PFSK-1 (cell line): ENCODE results near the gene CCL26.

Experiments
- FOXP2 ChIP-seq: optimal IDR thresholded peaks from 2 replicates; pipeline ENCODE3; 2011; ENCODE audit warnings: borderline replicate concordance, control low read depth, inconsistent platforms; ENCODE audit not compliant: insufficient read depth; ENCODE audit errors: extremely low read length, extremely low read depth
- POLR2AphosphoS5 ChIP-seq: IDR thresholded peaks from 2 replicates; pipeline ENCODE4 v1.6.1; 2012; ENCODE audit warnings: low read depth, mild to moderate bottlenecking, control low read depth, low read length, moderate library complexity
- SIN3A ChIP-seq: IDR thresholded peaks from 2 replicates; pipeline ENCODE4 v1.6.1; 2012; ENCODE audit warnings: mild to moderate bottlenecking, low read length, moderate library complexity, borderline replicate concordance; ENCODE audit not compliant: insufficient read depth
- TAF1 ChIP-seq: IDR thresholded peaks from 2 replicates; pipeline ENCODE4 v1.6.1; 2012; ENCODE audit warnings: low read length, control low read depth, borderline replicate concordance; ENCODE audit not compliant: insufficient read depth
- TF ChIP-seq, protein P1 (sequence below), 2 experiments: IDR thresholded peaks; 2 replicates each; pipeline versions ENCODE4 v1.6.1 to v1.8.0; 2011 to 2012; ENCODE audit warnings: low read depth in 2 of 2, low read length in 2 of 2, control low read depth in 1 of 2, inconsistent platforms in 1 of 2, mild to moderate bottlenecking in 1 of 2, moderate library complexity in 1 of 2; ENCODE audit not compliant: insufficient read depth in 1 of 2

The CCL26 gene

DNA sequence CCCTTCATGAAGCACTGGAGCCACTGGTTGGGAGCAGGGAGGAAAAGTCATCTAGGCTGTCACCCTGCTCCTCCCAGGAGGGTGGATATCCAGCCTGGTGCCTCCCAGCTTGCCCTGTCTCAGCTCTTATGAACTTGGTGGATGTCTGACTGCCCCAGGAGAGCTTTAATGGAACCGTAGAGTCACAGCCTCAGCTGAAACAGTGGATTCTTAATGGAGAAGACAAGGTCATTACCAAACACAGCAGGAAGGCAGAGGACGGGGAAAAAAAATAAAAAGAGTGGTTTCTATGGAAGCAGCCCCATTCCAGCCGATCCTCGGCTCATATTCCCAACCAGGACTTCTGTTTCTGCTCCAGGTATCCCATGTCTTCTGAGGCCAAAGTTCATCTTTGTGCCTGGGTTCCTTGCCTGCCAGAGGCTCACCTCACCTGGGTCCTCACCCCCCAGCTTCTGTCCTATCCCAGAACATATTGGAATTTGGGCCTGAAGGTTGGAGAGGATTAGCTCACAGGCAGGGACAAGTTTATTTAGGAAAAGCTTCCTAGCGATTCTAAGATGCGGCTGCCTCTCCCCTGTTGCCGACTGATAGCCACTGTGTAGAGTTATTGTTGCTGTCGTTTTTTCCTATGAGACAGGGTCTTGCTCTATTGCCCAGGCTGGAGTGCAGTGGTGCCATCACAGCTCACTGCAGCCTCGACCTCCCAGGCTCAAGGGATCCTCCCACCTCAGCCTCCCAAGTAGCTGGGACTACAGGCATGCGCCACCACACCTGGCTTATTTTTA lies 15.6 kb downstream of the CCL26 start:
- TF ChIP-seq POLR2AphosphoS5 = no peak
- TF ChIP-seq, protein P1, sequence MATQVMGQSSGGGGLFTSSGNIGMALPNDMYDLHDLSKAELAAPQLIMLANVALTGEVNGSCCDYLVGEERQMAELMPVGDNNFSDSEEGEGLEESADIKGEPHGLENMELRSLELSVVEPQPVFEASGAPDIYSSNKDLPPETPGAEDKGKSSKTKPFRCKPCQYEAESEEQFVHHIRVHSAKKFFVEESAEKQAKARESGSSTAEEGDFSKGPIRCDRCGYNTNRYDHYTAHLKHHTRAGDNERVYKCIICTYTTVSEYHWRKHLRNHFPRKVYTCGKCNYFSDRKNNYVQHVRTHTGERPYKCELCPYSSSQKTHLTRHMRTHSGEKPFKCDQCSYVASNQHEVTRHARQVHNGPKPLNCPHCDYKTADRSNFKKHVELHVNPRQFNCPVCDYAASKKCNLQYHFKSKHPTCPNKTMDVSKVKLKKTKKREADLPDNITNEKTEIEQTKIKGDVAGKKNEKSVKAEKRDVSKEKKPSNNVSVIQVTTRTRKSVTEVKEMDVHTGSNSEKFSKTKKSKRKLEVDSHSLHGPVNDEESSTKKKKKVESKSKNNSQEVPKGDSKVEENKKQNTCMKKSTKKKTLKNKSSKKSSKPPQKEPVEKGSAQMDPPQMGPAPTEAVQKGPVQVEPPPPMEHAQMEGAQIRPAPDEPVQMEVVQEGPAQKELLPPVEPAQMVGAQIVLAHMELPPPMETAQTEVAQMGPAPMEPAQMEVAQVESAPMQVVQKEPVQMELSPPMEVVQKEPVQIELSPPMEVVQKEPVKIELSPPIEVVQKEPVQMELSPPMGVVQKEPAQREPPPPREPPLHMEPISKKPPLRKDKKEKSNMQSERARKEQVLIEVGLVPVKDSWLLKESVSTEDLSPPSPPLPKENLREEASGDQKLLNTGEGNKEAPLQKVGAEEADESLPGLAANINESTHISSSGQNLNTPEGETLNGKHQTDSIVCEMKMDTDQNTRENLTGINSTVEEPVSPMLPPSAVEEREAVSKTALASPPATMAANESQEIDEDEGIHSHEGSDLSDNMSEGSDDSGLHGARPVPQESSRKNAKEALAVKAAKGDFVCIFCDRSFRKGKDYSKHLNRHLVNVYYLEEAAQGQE (IDR thresholded peaks at IDR 0.05; ENCODE audit: insufficient read depth in 1 of 2, low read depth in 2 of 2, low read length in 2 of 2) = no peak
- no peak for TF ChIP-seq FOXP2

DNA sequence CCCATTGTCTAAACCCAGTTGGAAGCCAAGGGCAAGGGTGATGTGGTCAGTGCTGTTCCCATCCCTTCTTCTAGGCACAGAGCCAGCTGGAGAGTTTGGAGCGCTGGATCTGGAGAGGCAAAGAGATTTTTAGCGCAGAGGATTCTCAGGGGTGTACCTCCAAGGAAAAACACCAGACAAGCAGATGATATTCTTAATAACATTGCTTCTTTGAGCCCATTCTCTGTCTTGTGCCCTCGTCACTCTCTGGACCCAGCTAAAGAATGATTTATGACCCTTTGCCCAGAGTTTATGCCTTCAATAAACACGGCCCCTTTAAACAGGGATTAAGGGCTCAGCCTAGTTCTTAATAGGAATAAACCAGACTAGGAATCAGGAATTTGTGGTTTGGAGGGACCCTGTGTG lies 28.6 kb downstream of the CCL26 start:
- no peak for TF ChIP-seq SIN3A
- TF ChIP-seq FOXP2 = no peak
- TF ChIP-seq, protein P1 (IDR thresholded peaks at IDR 0.05; ENCODE audit: insufficient read depth in 1 of 2, low read depth in 2 of 2, low read length in 2 of 2) = no peak
- TF ChIP-seq TAF1 = no peak
- TF ChIP-seq POLR2AphosphoS5 = no peak

DNA sequence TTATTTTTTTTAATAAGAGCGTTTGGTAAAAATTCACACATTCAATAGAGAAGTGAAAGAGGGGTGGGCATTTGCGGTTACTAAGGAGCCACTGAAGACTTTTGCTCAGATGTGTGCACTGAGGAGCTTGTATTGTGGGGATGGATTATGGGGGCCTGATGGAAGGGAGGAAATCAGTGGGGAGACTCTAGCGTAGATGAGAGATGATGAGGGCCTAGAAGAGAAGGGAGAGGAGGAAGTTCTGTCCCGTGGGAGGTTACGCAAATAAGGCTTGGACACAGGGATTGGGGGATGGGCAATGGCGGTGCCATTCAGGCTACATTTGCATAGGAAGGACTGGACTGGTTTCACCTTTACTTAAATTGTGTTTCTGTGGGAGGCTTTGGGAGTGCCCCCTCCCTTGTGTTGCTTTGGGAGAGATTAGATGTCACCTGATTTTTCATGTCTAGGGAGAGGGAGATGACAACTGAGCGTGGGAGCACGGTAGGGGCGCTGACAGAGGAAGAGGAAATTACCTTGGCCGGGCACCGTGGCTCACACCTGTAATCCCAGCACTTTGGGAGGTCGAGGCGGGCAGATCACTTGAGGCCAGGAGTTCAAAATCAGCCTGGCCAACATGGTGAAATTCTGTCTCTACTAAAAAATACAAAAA lies 31.0 kb downstream of the CCL26 start:
- TF ChIP-seq TAF1 = no peak
- TF ChIP-seq, protein P1 (IDR thresholded peaks at IDR 0.05; ENCODE audit: insufficient read depth in 1 of 2, low read depth in 2 of 2, low read length in 2 of 2) = no peak
- no peak for TF ChIP-seq POLR2AphosphoS5
- TF ChIP-seq SIN3A = no peak
- TF ChIP-seq FOXP2 = no peak

DNA sequence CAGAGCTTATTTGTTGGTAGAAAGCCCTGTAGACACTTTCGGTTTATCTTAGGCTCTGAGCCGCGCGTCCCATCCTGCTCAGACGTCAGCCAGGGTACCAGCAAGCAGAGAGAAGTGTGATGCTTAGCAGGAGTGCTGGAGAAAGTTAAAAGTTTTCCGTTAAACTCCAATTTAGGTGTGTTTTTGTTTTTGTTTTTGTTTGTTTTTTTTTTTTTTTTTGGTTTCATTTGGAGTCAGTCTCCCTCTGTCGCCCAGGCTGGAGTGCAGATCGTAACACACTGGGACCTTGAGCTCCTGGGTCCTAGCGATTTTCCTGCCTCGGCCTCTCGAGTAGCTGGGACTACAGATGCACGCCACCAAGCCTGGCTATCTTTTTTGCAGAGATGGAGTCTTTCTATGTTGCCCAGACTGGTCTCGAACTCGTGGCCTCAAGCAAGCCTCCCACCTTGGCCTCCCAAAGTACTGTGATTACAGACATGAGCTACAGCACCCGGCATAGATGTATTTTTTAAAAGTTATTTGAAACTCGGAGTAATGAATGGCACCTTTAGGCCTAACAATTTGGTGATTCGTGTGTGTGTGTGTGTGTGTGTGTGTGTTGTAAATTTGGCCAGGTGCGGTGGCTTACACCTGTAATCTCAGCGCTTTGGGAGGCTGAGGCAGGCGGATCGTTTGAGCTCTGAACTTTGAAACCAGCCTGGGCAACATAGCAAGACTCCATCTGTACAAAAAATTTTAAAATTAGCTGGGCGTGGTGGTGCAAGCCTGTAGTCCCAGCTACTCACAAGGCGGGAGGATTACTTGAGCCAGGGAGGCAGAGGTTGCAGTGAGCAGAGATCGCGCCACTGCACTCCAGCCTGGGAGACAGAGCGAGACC lies 32.0 kb downstream of the CCL26 start:
- TF ChIP-seq FOXP2 (no peak), TAF1 (no peak), POLR2AphosphoS5 (no peak), SIN3A (no peak)
- TF ChIP-seq, protein P1 (IDR thresholded peaks at IDR 0.05; ENCODE audit: insufficient read depth in 1 of 2, low read depth in 2 of 2, low read length in 2 of 2) = no peak
